IPS-20b (cell line): Measurements from ENCODE around the gene SLC23A2.
"Not testable (repeated sequence)": the region's sequence is repeated elsewhere in the genome, so short reads cannot be mapped to it uniquely, and the experiment has no call there.

Experiments
- H3K27ac ChIP-seq: one replicate; pipeline ENCODE4 v1.5.1; 2013; ENCODE audit warnings: low read length
- H3K27me3 ChIP-seq: 2 replicates; pipeline ENCODE4 v1.6.1; 2013; ENCODE audit warnings: mild to moderate bottlenecking, low read length, inconsistent platforms; ENCODE audit not compliant: insufficient read depth
- H3K36me3 ChIP-seq: 2 replicates; pipeline ENCODE4 v1.6.1; 2013; ENCODE audit warnings: low read depth, mild to moderate bottlenecking, inconsistent platforms, low read length, moderate library complexity; ENCODE audit not compliant: insufficient read depth
- H3K4me1 ChIP-seq: 2 replicates; pipeline ENCODE4 v1.6.1; 2013; ENCODE audit warnings: mild to moderate bottlenecking, control low read depth, inconsistent platforms, low read length, moderate library complexity; ENCODE audit not compliant: insufficient read depth
- H3K4me3 ChIP-seq: 2 replicates; pipeline ENCODE4 v1.5.1; 2013; ENCODE audit warnings: mild to moderate bottlenecking, low read length, inconsistent platforms
- H3K9ac ChIP-seq: 2 replicates; pipeline ENCODE4 v1.6.1; 2013; ENCODE audit warnings: low read depth, mild to moderate bottlenecking, inconsistent platforms, low read length, moderate library complexity
- H3K9me3 ChIP-seq: 2 replicates; pipeline ENCODE4 v1.6.1; 2013; ENCODE audit warnings: mild to moderate bottlenecking, low read depth, low read length, inconsistent platforms; ENCODE audit not compliant: insufficient read depth

The SLC23A2 gene

GRCh38 chr20:4978050-4978918 lies 23.0 kb downstream of the SLC23A2 start:
- no peak overlapping the region for H3K4me3 ChIP-seq
- 0 out of 2 replicates have a peak overlapping the region, but pooled peaks have one; percentile 1 for H3K9ac ChIP-seq
- peaks cover 21% of the 10 kb centered on the region for H3K4me1 ChIP-seq
- no peaks in the 10 kb centered on the region for H3K27me3 ChIP-seq
- H3K9me3 ChIP-seq = no peaks in the 10 kb centered on the region
- no peaks in the 10 kb centered on the region for H3K36me3 ChIP-seq
- H3K27ac ChIP-seq = no peak overlapping the region

- H3K27ac ChIP-seq, H3K9me3 ChIP-seq, H3K27me3 ChIP-seq, H3K4me3 ChIP-seq, H3K9ac ChIP-seq, H3K36me3 ChIP-seq: not testable (repeated sequence)
- peaks cover 19% of the 10 kb centered on the region for H3K4me1 ChIP-seq
Measured at GRCh38 chr20:4976014-4976413, 25.3 kb downstream of the SLC23A2 start.

- H3K9me3 ChIP-seq = no peaks in the 10 kb centered on the region
- H3K9ac ChIP-seq = no peak overlapping the region
- peaks cover 10% of the 10 kb centered on the region; the same call in 1 of the 2 replicates for H3K4me1 ChIP-seq
- H3K36me3 ChIP-seq = peaks cover 7% of the 10 kb centered on the region; the same call in 1 of the 2 replicates
- H3K4me3 ChIP-seq = no peak overlapping the region
- no peak overlapping the region for H3K27ac ChIP-seq
- no peaks in the 10 kb centered on the region for H3K27me3 ChIP-seq
Measured at GRCh38 chr20:4973330-4974097, 27.8 kb downstream of the SLC23A2 start.

GRCh38 chr20:4972506-4973251 lies 28.6 kb downstream of the SLC23A2 start:
- Histone ChIP-seq H3K27me3 (no peaks in the 10 kb centered on the region), H3K36me3 (peaks cover 11% of the 10 kb centered on the region; the same call in 1 of the 2 replicates), H3K4me1 (0 out of 2 replicates have a peak, but pooled peaks cover 3% of the 10 kb centered on the region), H3K4me3 (no peak overlapping the region), H3K9ac (no peak overlapping the region), H3K9me3 (no peaks in the 10 kb centered on the region), H3K27ac (no peak overlapping the region)

GRCh38 chr20:4971064-4971463 lies 30.2 kb downstream of the SLC23A2 start:
- no peaks in the 10 kb centered on the region for H3K27me3 ChIP-seq
- H3K9ac ChIP-seq = no peak overlapping the region
- 0 out of 2 replicates have a peak, but pooled peaks cover 3% of the 10 kb centered on the region for H3K4me1 ChIP-seq
- H3K4me3 ChIP-seq = no peak overlapping the region
- no peaks in the 10 kb centered on the region for H3K9me3 ChIP-seq
- H3K27ac ChIP-seq = no peak overlapping the region
- peaks cover 12% of the 10 kb centered on the region; the same call in 1 of the 2 replicates for H3K36me3 ChIP-seq

GRCh38 chr20:4967752-4968477 lies 33.4 kb downstream of the SLC23A2 start:
- Histone ChIP-seq H3K4me3 (no peak overlapping the region), H3K9me3 (no peaks in the 10 kb centered on the region), H3K27ac (no peak overlapping the region), H3K27me3 (no peaks in the 10 kb centered on the region), H3K9ac (no peak overlapping the region), H3K36me3 (peaks cover 12% of the 10 kb centered on the region; the same call in 1 of the 2 replicates), H3K4me1 (no peaks in the 10 kb centered on the region)

- no peaks in the 10 kb centered on the region for H3K9me3 ChIP-seq
- H3K4me3 ChIP-seq = no peak overlapping the region
- no peaks in the 10 kb centered on the region for H3K27me3 ChIP-seq
- H3K9ac ChIP-seq = no peak overlapping the region
- peaks cover 12% of the 10 kb centered on the region; the same call in 1 of the 2 replicates for H3K36me3 ChIP-seq
- H3K4me1 ChIP-seq = no peaks in the 10 kb centered on the region
- no peak overlapping the region for H3K27ac ChIP-seq
Measured at GRCh38 chr20:4966826-4967751, 34.2 kb downstream of the SLC23A2 start.

- no peak overlapping the region for H3K9ac ChIP-seq
- H3K27ac ChIP-seq = no peak overlapping the region
- no peaks in the 10 kb centered on the region for H3K4me1 ChIP-seq
- H3K9me3 ChIP-seq = no peaks in the 10 kb centered on the region
- H3K4me3 ChIP-seq = no peak overlapping the region
- H3K36me3 ChIP-seq = no peaks in the 10 kb centered on the region
- no peaks in the 10 kb centered on the region for H3K27me3 ChIP-seq
Measured at GRCh38 chr20:4962241-4962855, 39.0 kb downstream of the SLC23A2 start.

- no peak overlapping the region for H3K27ac ChIP-seq
- no peaks in the 10 kb centered on the region for H3K4me1 ChIP-seq
- H3K4me3 ChIP-seq = no peak overlapping the region
Measured at GRCh38 chr20:4961746-4962145, 39.6 kb downstream of the SLC23A2 start.

GRCh38 chr20:4959592-4959991 lies 41.7 kb downstream of the SLC23A2 start:
- H3K4me3 ChIP-seq = no peak overlapping the region
- H3K9me3 ChIP-seq = no peaks in the 10 kb centered on the region
- no peaks in the 10 kb centered on the region for H3K27me3 ChIP-seq
- H3K27ac ChIP-seq = no peak overlapping the region
- H3K36me3 ChIP-seq = no peaks in the 10 kb centered on the region
- no peak overlapping the region for H3K9ac ChIP-seq
- H3K4me1 ChIP-seq = no peaks in the 10 kb centered on the region

More at GRCh38 chr20:4961746-4962145, 39.6 kb downstream of the SLC23A2 start:
- no peaks in the 10 kb centered on the region for H3K27me3 ChIP-seq
- H3K36me3 ChIP-seq = no peaks in the 10 kb centered on the region
- no peak overlapping the region for H3K9ac ChIP-seq
- no peaks in the 10 kb centered on the region for H3K9me3 ChIP-seq
